NT2/D1 (cell line): ENCODE results near the gene RTN4R.

Experiments used
- SUZ12 ChIP-seq: IDR thresholded peaks from 2 replicates; pipeline ENCODE4 v1.6.1; 2011; ENCODE audit not compliant: insufficient read length, insufficient read depth; ENCODE audit errors: extremely low read depth
- YY1 ChIP-seq: IDR thresholded peaks from 2 replicates; pipeline ENCODE4 v1.6.1; 2011; ENCODE audit not compliant: insufficient read length, insufficient read depth
- ZNF274 ChIP-seq: IDR thresholded peaks from 2 replicates; pipeline ENCODE4 v1.6.1; 2011; ENCODE audit warnings: mild to moderate bottlenecking, low read depth, low read length

DNA sequence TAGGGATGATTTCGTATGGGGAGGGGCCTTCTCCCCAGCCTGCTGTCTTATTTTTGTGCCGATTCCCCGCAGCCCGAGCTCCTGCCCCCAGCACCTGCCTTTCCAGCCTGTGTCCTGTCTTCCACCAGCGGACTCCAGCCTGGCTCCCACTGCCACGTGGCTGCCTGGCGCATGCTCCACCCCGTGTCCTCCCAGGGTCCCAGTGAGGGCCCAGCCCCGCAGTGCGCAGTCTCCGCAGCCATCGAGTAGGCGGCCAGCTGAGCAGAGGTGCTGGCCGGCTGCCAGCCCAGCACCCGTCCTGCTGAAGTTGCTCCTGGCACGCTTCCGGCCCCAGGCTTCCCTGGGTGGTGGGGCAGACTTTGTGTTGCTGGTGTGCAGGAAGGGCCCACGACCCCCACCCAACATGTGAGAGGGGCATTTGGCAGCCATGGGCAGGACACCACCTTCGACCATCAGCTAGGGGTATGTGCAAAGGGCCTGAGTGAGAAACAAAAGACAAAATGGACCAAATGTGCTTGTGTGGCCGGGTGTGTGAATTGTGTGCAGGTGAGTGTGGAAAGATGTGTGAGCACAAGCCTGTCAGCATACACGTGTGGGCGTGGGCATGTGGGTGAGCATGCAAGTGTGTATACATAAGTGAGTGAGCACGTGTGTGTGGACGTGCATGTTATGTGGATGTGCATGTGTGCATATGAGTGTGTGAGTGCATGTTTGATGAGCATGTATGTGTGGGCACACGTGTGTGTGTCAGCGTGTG, 55.9 kb downstream of the RTN4R start:
- TF ChIP-seq ZNF274 (no peak), YY1 (no peak), SUZ12 (no peak)
